Measurements from ENCODE around the gene OR4E2.
"Not testable (repeated sequence)": the region's sequence is repeated elsewhere in the genome, so short reads cannot be mapped to it uniquely, and the experiment has no call there.

The OR4E2 gene

GRCh38 chr14:21694425-21694824 is 40.8 kb downstream of the OR4E2 start:
- DNase-seq (ENCODE audit: extremely low read depth in 1 of 2, low read depth in 1 of 2), result no peak

- DNase-seq (ENCODE audit: extremely low read depth in 1 of 2, low read depth in 1 of 2), result not testable (repeated sequence)
Measured at GRCh38 chr14:21697662-21698061, 44.0 kb downstream of the OR4E2 start.

- DNase-seq (ENCODE audit: extremely low read depth in 1 of 2, low read depth in 1 of 2), result not testable (repeated sequence)
Measured at GRCh38 chr14:21698538-21698937, 44.9 kb downstream of the OR4E2 start.

GRCh38 chr14:21699551-21699950 is 45.9 kb downstream of the OR4E2 start:
- DNase-seq (ENCODE audit: extremely low read depth in 1 of 2, low read depth in 1 of 2), result no peak

DNA sequence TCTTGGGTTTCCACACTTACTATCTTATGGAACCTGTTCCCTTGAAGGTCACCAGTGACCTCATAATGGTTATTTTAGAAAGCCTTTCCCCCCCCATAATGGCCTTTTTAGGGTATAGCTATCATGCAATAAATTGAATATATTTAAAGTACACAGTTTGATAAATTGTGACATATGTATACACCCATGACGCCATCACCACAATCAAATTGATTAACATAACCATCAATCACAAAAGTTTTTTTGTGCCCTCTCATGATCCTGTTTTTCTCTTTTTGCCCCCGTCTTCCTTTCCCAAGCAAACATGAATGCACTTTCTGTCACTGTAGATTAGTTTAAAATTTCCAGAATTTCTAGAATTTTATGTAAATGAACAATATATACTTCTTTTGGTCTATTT is 48.7 kb downstream of the OR4E2 start:
- no peak for DNase-seq (ENCODE audit: extremely low read depth in 1 of 2, low read depth in 1 of 2)

DNA sequence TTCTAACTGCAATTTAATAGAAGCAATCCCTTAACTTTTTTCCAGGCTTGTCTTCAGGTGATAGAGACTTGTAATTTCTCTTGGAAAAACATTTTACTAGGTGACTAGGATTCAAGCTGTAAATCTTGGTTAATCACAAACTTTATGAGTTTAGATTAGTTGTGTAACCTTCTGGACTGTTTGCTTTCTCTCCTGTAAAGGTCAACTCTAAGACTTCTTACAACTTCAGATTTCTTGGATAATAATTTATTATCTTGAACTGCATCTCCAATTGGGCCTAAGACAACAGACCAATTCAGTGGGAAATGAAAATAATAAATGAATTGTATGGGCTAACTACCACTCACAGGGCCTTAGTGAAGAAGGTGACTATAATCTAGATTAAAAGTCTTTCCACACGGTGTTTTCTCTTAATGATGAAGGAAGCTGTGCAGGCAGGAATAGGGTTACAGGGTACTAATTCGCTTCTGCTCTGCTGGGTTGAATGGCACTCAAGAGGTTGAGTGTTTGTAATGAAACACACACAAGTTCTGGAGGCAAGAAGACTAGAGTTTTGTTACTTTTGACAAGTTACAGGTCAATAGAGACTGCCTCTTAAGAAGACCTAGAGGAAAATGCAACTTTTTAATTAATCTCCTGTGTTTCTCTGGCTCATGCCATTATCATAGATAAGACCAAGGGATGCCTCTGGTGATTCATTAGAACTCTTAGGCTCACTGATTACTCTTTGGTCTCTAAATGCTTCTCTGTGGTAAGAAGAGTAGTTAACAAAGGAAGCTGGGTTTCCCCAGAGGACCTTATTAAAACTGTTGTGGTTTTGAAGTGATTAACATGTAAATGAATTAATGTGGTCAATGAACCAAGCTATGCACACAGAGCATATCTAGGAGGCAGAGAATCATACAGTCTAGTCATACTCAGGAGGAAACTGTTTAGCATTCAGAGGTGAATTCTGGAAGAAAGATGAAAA is 50.0 kb downstream of the OR4E2 start:
- DNase-seq (ENCODE audit: extremely low read depth in 1 of 2, low read depth in 1 of 2), result no peak

DNA sequence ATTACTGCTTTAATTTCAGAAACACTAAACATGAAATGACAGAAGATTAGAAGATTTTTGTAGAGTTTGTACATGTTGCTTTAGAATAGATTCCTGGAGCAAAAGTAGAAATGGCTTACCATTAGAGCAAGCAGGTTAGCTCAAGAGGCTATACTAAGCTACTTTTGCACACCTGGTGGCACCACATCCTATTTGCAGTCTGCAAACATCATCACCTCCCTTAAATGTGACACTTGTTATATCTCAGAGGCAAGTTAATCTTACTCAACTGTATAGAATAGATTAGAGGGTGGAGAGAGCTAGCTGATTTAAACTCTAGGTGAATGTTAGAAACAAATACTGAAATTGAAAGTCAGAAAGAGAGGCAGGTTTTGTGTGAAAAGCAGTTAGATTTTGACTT is 50.7 kb downstream of the OR4E2 start:
- no peak for DNase-seq (ENCODE audit: extremely low read depth in 1 of 2, low read depth in 1 of 2)

DNA sequence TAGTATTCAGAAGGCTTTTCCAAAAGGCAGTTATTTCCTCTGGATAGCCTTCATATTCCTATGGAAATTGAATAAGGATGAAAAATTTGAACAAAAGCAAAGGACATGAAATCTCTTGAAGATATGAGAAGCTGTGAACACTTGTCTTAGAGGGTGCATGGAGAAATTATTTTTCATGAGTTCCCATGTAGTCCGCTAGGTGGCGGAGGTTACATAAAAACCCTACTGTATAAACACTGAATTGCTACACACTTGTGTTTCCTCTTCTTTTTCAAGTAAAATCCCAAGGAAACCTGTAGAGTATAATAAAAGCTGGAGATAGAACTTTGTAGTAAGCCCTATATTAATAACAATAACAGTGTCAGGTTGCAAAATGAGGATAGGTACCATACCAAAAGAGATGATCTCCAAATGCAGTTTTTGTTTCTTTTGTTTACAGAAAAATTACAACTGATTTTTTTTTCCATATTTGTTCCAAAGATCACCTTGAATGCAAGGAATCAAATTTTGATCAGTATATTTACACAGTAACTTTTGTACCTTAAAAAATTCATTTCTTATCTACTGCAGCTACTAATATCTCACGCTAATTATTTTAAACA is 57.8 kb downstream of the OR4E2 start:
- no peak for DNase-seq (ENCODE audit: extremely low read depth in 1 of 2, low read depth in 1 of 2)

- no peak for DNase-seq (ENCODE audit: extremely low read depth in 1 of 2, low read depth in 1 of 2)
Measured at GRCh38 chr14:21712036-21712435, 58.4 kb downstream of the OR4E2 start.

- no peak for DNase-seq (ENCODE audit: extremely low read depth in 1 of 2, low read depth in 1 of 2)
Measured at GRCh38 chr14:21714318-21714929, 60.8 kb downstream of the OR4E2 start.
